ENCODE results near the gene TBRG4.
"Not testable (repeated sequence)": the region's sequence is repeated elsewhere in the genome, so short reads cannot be mapped to it uniquely, and the experiment has no call there.

The TBRG4 gene

GRCh38 chr7:45111298-45112223 is at the start of gene TBRG4:
Gene TBRG4, minus strand, starts transcription at chr7:45111697. Its CDS starts 2,460 bp downstream, at chr7:45109237.
- peak; percentile 95 to 97 for DNase-seq

GRCh38 chr7:45161138-45161537 is 49.6 kb upstream of the TBRG4 start:
- DNase-seq, result no peak

- no peak for DNase-seq
These were observed 49.0 kb upstream of the TBRG4 start for GRCh38 chr7:45160417-45160881.

- no peak for DNase-seq
These were observed 47.8 kb upstream of the TBRG4 start for GRCh38 chr7:45159296-45159695.

- DNase-seq, result no peak
These were observed 47.0 kb upstream of the TBRG4 start for GRCh38 chr7:45158471-45158870.

- no peak for DNase-seq
These were observed 46.3 kb upstream of the TBRG4 start, which contains the start of gene RAMP3 for GRCh38 chr7:45157653-45158401. Gene RAMP3, plus strand, starts transcription at chr7:45157791. Its CDS starts 38 bp downstream, at chr7:45157829.

DNA sequence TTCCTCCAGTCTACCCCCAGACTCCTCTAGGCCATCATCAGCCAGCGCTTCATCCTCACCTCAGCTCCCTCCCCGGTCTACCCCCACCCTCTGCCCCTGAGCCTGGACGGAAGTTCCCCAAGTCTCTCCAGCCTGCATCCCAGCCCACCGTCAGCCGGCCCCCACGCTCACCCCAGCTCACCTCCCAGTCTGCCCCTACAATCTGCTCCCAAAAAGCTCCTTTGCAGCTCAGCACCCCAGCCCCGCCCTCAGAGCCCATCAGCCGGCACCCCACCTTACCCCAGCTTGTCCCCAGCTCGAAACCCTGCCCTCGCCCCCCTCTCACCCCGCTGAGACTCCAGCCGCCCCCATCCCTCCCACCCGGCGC is 45.8 kb upstream of the TBRG4 start:
- no peak for DNase-seq

DNA sequence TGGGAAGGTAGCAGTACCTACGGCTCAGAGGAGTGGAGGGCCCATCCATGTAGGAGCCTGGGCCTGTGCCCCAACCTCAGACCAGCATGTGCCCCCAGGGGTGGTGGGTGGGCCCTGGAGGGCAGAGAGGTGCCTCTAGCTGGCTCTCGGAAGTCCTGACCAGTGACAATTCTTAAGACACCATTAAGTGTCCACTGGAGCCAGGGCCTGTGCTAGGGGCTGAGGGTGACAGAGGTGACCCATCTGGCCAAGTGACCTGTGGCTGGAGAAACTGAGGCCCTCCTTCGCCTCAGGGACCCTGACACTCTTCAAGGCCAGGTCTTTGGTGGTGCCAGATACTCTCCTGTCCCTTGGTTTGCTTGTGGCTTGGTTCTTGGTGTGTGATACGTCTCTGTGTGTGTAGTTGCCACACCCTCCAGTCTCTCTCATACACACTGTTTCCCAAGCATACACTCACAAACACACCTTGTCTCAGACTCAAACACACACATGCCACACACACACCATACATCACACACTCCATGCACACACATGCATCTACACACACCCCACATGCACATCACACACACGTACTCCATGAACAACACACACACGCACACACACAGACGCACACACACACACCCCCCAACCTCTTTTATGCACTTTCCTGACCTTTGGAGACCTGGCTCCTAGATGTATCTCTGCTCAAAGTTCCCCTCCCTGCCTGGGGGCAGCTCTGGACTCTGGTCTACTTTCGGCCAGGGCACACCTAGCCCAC is 45.2 kb upstream of the TBRG4 start:
- no peak for DNase-seq

DNA sequence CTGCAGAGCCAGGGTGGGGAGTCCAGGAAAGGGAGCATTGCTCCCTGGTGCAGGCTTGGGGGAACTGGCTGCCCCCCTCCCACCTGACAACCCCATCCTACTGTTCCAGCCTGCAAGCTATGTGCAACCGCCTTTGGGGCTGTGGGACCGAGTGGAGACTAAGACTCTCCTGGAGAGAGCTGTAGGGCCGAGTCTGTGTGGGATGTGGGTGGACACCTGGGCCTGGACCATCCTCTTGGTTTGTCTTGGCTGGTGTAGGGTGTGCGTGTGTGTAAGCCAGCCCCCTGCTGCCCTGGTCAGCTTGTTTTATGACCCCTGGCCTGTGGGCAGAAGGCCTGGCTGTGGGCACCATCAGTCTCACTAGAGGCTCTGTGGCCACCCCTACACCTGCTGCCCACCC is 44.4 kb upstream of the TBRG4 start:
- no peak for DNase-seq

GRCh38 chr7:45155357-45155900 is 43.9 kb upstream of the TBRG4 start:
- no peak for DNase-seq

DNA sequence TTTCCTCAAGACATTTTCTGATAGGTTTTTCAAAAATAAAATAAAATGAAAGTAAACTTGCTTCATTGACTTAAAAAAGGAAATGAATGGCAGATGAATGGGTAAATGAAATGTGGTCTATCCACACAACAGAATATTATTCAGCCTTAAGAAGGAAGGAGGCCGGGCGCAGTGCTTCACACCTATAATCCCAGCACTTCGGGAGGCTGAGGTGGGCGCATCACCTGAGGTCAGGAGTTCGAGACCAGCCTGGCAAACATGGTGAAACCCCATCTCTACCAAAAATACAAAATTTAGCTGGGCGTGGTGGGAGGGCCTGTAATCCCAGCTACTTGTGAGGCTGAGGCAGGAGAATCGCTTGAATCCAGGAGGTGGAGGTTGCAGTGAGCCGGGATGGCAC is 42.4 kb upstream of the TBRG4 start:
- not testable (repeated sequence) for DNase-seq

DNA sequence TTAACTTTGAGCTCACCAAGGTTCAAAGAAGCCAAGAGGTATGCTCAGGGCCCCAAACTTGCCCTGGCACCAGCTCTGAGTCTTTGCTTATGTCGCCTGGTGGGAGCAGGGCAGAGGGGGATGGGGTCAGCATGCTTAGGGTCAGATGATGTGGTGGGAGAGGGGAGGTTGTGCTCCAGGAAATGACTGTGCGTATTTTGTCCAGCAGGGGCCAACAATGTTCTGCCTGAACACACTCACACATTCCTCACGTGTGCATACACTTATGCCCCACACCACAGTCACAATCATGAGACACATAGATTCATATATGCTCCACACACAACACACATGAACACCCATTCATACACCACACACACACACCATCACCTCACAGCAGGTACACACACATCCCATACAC is 41.7 kb upstream of the TBRG4 start:
- DNase-seq, result peak in 1 of 2 experiments; percentile 33

DNA sequence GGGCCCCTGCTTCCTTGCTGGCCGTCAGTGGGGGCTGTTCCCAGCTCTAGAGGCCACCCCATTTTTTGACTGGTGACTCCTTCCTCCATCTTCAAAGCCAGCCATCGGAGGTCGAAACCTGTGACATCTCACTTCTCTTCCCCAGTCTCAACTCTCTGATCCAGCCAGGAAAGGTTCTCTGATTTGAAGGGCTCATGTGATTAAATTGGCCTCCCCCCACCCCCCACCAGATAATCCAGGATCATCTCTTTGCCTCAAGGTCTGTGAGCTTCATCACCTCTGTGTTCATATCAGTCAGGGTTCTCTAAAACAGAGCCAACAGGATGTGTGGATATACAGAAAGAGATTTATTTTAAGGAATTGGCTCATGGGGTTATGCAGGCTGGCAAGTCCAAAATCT is 40.5 kb upstream of the TBRG4 start:
- no peak for DNase-seq

GRCh38 chr7:45151131-45151684 is 39.7 kb upstream of the TBRG4 start:
- no peak for DNase-seq

- no peak for DNase-seq
These were observed 38.7 kb upstream of the TBRG4 start for GRCh38 chr7:45150199-45150598.

- DNase-seq, result no peak
These were observed 38.1 kb upstream of the TBRG4 start for GRCh38 chr7:45149606-45150005.

- DNase-seq, result no peak
These were observed 37.1 kb upstream of the TBRG4 start for GRCh38 chr7:45148653-45148973.

- DNase-seq, result no peak
These were observed 36.6 kb upstream of the TBRG4 start for GRCh38 chr7:45147858-45148652.

GRCh38 chr7:45146531-45147379 is 35.3 kb upstream of the TBRG4 start:
- DNase-seq, result no peak

- DNase-seq, result no peak
These were observed 34.4 kb upstream of the TBRG4 start for GRCh38 chr7:45145881-45146280.

DNA sequence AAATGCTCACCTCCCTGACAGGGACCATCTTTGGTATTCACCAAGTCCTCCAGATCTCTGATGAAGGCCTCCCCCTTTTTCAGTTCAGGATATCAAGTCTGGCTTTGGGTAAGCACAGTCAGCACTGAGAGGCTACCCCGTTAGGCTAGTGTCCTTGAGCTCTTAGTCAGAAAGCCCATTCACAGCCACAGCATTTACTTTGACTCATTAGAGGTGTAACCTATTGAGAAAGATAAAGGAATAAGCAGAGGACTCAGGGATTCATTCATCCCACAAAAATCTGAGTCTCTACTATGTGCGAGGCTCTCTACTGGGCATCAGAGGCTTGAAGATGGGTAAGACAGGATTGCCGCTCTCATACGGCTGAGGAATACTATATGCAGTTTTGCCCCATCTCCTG is 32.1 kb upstream of the TBRG4 start:
- no peak for DNase-seq
